Right lobe of liver (tissue), 4 donors: ENCODE results near the gene HK1.

Experiments used
- POLR2A ChIP-seq: fragments of 450-650 bp; IDR thresholded peaks from one replicate; pipeline ENCODE4 v1.6.1; 2017; ENCODE audit warnings: antibody characterized with exemption, mild to moderate bottlenecking
- TF ChIP-seq, protein P1 (sequence below), 4 donors: fragments of 200-600 bp in 3 of 4; fragments of 450-650 bp in 1 of 4; IDR thresholded peaks; one replicate each; pipeline versions ENCODE4 v1.5.1 to v1.8.0; 2016 to 2022; ENCODE audit warnings: antibody characterized with exemption in 4 of 4, mild to moderate bottlenecking in 2 of 4
- donor health status: DM: no; HTN: no; CAD: no.
- donor health status: DM: no; HTN: no; CAD: no.
- donor health status: DM: no; HTN: yes; CAD: no.

DNA sequence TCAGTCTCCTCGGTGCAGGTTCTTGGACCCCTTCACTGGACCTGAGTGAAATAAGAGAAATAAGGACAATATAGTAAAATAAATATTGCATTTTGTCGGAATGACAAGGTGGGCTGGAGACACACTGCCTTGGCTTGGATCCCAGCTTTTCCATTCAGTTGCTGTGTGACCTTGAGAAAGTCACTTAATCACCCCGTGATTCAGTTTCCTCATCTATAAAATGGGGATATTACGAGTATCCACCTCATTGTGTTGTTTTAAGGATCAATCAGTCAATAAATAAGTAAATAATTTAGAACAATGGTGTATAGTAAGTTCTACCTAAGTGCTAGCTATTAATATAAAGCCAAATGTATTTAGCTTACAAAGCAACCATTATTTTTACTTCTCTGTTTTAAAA is 29.1 kb downstream of the HK1 start:
- no peak for TF ChIP-seq POLR2A
- TF ChIP-seq, protein P1, sequence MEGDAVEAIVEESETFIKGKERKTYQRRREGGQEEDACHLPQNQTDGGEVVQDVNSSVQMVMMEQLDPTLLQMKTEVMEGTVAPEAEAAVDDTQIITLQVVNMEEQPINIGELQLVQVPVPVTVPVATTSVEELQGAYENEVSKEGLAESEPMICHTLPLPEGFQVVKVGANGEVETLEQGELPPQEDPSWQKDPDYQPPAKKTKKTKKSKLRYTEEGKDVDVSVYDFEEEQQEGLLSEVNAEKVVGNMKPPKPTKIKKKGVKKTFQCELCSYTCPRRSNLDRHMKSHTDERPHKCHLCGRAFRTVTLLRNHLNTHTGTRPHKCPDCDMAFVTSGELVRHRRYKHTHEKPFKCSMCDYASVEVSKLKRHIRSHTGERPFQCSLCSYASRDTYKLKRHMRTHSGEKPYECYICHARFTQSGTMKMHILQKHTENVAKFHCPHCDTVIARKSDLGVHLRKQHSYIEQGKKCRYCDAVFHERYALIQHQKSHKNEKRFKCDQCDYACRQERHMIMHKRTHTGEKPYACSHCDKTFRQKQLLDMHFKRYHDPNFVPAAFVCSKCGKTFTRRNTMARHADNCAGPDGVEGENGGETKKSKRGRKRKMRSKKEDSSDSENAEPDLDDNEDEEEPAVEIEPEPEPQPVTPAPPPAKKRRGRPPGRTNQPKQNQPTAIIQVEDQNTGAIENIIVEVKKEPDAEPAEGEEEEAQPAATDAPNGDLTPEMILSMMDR (IDR thresholded peaks at IDR 0.05): no peak
